CD4-positive, alpha-beta T cell (primary cell): ENCODE measurements around the gene METTL3. TPM values are rescaled to one million over a fixed set of nuclear protein-coding genes. Genes with fewer than 3 reads are reported as not detected.

Experiments
- ATAC-seq: fragments of 200-7000 bp; cut with Tn5 transposase; one replicate; pipeline ENCODE4 v1.10.0; 2022; ENCODE audit warnings: mild to moderate bottlenecking; ENCODE audit not compliant: poor library complexity
- CTCF ChIA-PET: fragments of 350-600 bp; sonication (Branson Sonifier 250); formaldehyde crosslinking; loops from one replicate; lab custom pipeline; 2021; ENCODE audit warnings: antibody characterized with exemption, inconsistent platforms; lab: Charles Lee
- POLR2A ChIA-PET: fragments of 350-600 bp; sonication (Branson Sonifier 250); formaldehyde crosslinking; loops from one replicate; lab custom pipeline; 2021; ENCODE audit warnings: antibody characterized with exemption, inconsistent platforms; lab: Charles Lee
- DNase-seq, 14 experiments: peaks; one replicate each; pipeline ENCODE4 v3.0.0-alpha.2; 2013 to 2020; ENCODE audit warnings: mixed read lengths in 2 of 14
- H3K27ac ChIP-seq, 2 donors: one replicate each; pipeline versions ENCODE4 v1.5.1 to v1.7.0; 2013; ENCODE audit warnings: low read length in 2 of 2, low read depth in 1 of 2, mild to moderate bottlenecking in 1 of 2
- H3K27me3 ChIP-seq, 2 experiments: 1 replicate in 1 of 2; 2 replicates in 1 of 2; pipeline versions ENCODE4 v1.6.1 to v1.7.0; 2013; ENCODE audit warnings: low read length in 2 of 2, control low read depth in 1 of 2, mild to moderate bottlenecking in 1 of 2, moderate library complexity in 1 of 2; ENCODE audit not compliant: insufficient read depth in 2 of 2, control insufficient read depth in 1 of 2
- H3K36me3 ChIP-seq: one replicate; pipeline ENCODE4 v1.6.1; 2013; ENCODE audit warnings: low read length, control low read depth; ENCODE audit not compliant: insufficient read depth
- H3K4me1 ChIP-seq: one replicate; pipeline ENCODE4 v1.6.1; 2013; ENCODE audit warnings: low read length, control low read depth; ENCODE audit not compliant: insufficient read depth
- H3K4me3 ChIP-seq: one replicate; pipeline ENCODE4 v1.5.1; 2013; ENCODE audit warnings: mild to moderate bottlenecking, low read length, moderate library complexity
- H3K9me3 ChIP-seq, 2 experiments: 1 replicate in 1 of 2; 2 replicates in 1 of 2; pipeline versions ENCODE4 v1.6.1 to v1.7.0; 2013; ENCODE audit warnings: low read length in 2 of 2, mild to moderate bottlenecking in 2 of 2, control low read depth in 1 of 2, moderate library complexity in 1 of 2; ENCODE audit not compliant: control insufficient read depth in 1 of 2, insufficient read depth in 1 of 2
- H3K27ac Mint-ChIP-seq: one replicate; pipeline ENCODE4 v1.8.0; 2020; ENCODE audit warnings: mixed read lengths
- H3K27me3 Mint-ChIP-seq: one replicate; pipeline ENCODE4 v1.8.0; 2021; ENCODE audit warnings: mixed read lengths
- H3K36me3 Mint-ChIP-seq: one replicate; pipeline ENCODE4 v1.8.0; 2021; ENCODE audit warnings: low read depth, mixed read lengths
- H3K4me1 Mint-ChIP-seq: one replicate; pipeline ENCODE4 v1.8.0; 2021; ENCODE audit warnings: low read depth, mixed read lengths
- H3K4me3 Mint-ChIP-seq: one replicate; pipeline ENCODE4 v1.8.0; 2020; ENCODE audit warnings: mild to moderate bottlenecking, mixed read lengths
- H3K9me3 Mint-ChIP-seq: one replicate; pipeline ENCODE4 v1.8.0; 2020; ENCODE audit warnings: mixed read lengths
- CTCF ChIP-seq: fragments of 200-600 bp; IDR thresholded peaks from one replicate; pipeline ENCODE4 v1.8.0; 2022; ENCODE audit warnings: antibody characterized with exemption, mild to moderate bottlenecking
- intact Hi-C, 2 experiments: fragments of 100-400 bp; cut with DNase I in 1 of 2; cut with micrococcal nuclease in 1 of 2; formaldehyde crosslinking; loops; one replicate each; pipeline versions ENCODE4 v1.15.1 to v1.9.0; 2023 to 2025; cut with DNase I, micrococcal nuclease
- total RNA-seq, 174 experiments: library from RNA in 2 of 174; stranded (reverse) in 2 of 174; gene quantifications; one replicate each; pipeline ENCODE4 v1.2.3 and lab custom pipeline; 2021 to 2026

Gene METTL3
- total RNA-seq, 2 experiments from 2014 or later, result 31.9 to 34.5 TPM

- peaks cover 49% of the 10 kb centered on the region for H3K36me3 Mint-ChIP-seq
- CTCF ChIA-PET, result interaction anchor here (0.7 to 3.1 kb wide), 10 partner anchors 15 to 94 kb away, joined by 3 to 45 read pairs (median 5); partner anchors contain the start of genes CHD8, METTL3, SALL2 and SUPT16H
Measured at GRCh38 chr14:21475767-21476522, 35.2 kb downstream of the METTL3 start.

GRCh38 chr14:21467616-21468015 is 43.5 kb downstream of the METTL3 start:
- ATAC-seq, result no peak
- peaks cover 75% of the 10 kb centered on the region for H3K36me3 Mint-ChIP-seq

More at GRCh38 chr14:21475767-21476522, 35.2 kb downstream of the METTL3 start:
- peak overlapping the region; percentile 94 for H3K27ac Mint-ChIP-seq
- no peaks in the 10 kb centered on the region for H3K9me3 Mint-ChIP-seq
- peak overlapping the region; percentile 99 for H3K4me3 Mint-ChIP-seq
- DNase-seq, result no peak
- intact Hi-C loops, result loop anchor here (1.0 to 2.0 kb wide), 3 partner anchors 20 to 39 kb away; partner anchors contain the start of genes CHD8 (in 1 of the 2) and METTL3 (in 1 of the 2)
- Histone ChIP-seq H3K27me3 (no peaks in the 10 kb centered on the region), H3K4me1 (peaks cover 20% of the 10 kb centered on the region), H3K36me3 (peaks cover 28% of the 10 kb centered on the region), H3K9me3 (no peaks in the 10 kb centered on the region), H3K27ac (peak overlapping the region; percentile 73 to 94), H3K4me3 (peak overlapping the region; percentile 99)
- no peak for ATAC-seq
- H3K4me1 Mint-ChIP-seq, result peaks cover 48% of the 10 kb centered on the region
- no peaks in the 10 kb centered on the region for H3K27me3 Mint-ChIP-seq
- no peak for TF ChIP-seq CTCF
- POLR2A ChIA-PET, result interaction anchor here (0.6 to 4.0 kb wide), 10 partner anchors 11 to 259 kb away, joined by 3 to 44 read pairs (median 9); partner anchors contain the start of genes CHD8, METTL3, SALL2 and SUPT16H

More at GRCh38 chr14:21467616-21468015, 43.5 kb downstream of the METTL3 start:
- CTCF ChIA-PET, result no interaction called here
- Histone ChIP-seq H3K36me3 (peaks cover 41% of the 10 kb centered on the region), H3K27ac (no peak overlapping the region), H3K9me3 (no peaks in the 10 kb centered on the region), H3K4me1 (no peaks in the 10 kb centered on the region), H3K27me3 (no peaks in the 10 kb centered on the region), H3K4me3 (no peak overlapping the region)
- no peaks in the 10 kb centered on the region for H3K27me3 Mint-ChIP-seq
- no peak for TF ChIP-seq CTCF
- DNase-seq, result no peak
- POLR2A ChIA-PET, result interaction anchor here (1.2 kb wide), 1 partner anchor 12 kb away, joined by 4 read pairs; the partner anchor contains the start of gene CHD8
- H3K4me3 Mint-ChIP-seq, result no peak overlapping the region
- H3K9me3 Mint-ChIP-seq, result no peaks in the 10 kb centered on the region
- no peak overlapping the region for H3K27ac Mint-ChIP-seq
- no peaks in the 10 kb centered on the region for H3K4me1 Mint-ChIP-seq
- intact Hi-C loops, result no loop called here
